BJ (cell line): ENCODE results near the gene GBA2. TPM values are rescaled to one million over a fixed set of nuclear protein-coding genes. Genes with fewer than 3 reads are reported as not detected.

Source experiments
- CTCF ChIA-PET: fragments of 350-600 bp; formaldehyde crosslinking; extraction: SDS; loops from one replicate; lab custom pipeline; 2021; ENCODE audit warnings: antibody characterized with exemption, inconsistent platforms; lab: Yijun Ruan, JAX
- POLR2A ChIA-PET: fragments of 300-600 bp; sonication (Branson Sonifier 250); formaldehyde crosslinking; extraction: SDS; loops from one replicate; lab custom pipeline; 2021; ENCODE audit warnings: antibody characterized with exemption; lab: Charles Lee
- DNase-seq: peaks from one replicate; pipeline ENCODE4 v3.0.0-alpha.2; 2011; ENCODE audit warnings: low read depth
- H3K27me3 ChIP-seq: 2 replicates; pipeline ENCODE4 v1.6.0; 2011; ENCODE audit warnings: low read length; ENCODE audit not compliant: control insufficient read depth, insufficient read depth
- H3K36me3 ChIP-seq: 2 replicates; pipeline ENCODE4 v1.5.1; 2011; ENCODE audit warnings: low read length; ENCODE audit not compliant: control insufficient read depth, insufficient read depth
- H3K4me3 ChIP-seq: 2 replicates; pipeline ENCODE4 v1.5.1; 2011; ENCODE audit warnings: low read depth, mild to moderate bottlenecking, control low read depth, low read length
- CTCF ChIP-seq: IDR thresholded peaks from 2 replicates; pipeline ENCODE4 v1.5.1; 2011; ENCODE audit warnings: low read depth, mild to moderate bottlenecking, control low read depth, inconsistent platforms, low read length, moderate library complexity; ENCODE audit not compliant: insufficient read depth
- polyA plus RNA-seq: library from polyadenylated mRNA; depleted of rRNA; stranded (reverse); fragments of >200 nt; gene quantifications from 2 replicates; pipeline ENCODE4 v1.2.3, GENCODE V29; 2011

GBA2 gene
- polyA plus RNA-seq, 1 experiment, result 44.1 TPM

- CTCF ChIA-PET, result interaction anchor here (1.0 to 16.4 kb wide), 3 partner anchors 8 to 19 kb away, joined by 5 to 177 read pairs (median 36); no protein-coding TSS in a partner anchor
- H3K4me3 ChIP-seq, result no peak overlapping the region
- POLR2A ChIA-PET, result no interaction called here
- no peak for TF ChIP-seq CTCF
- peaks cover 75% of the 10 kb centered on the region for H3K36me3 ChIP-seq
- DNase-seq, result no peak
- H3K27me3 ChIP-seq, result no peaks in the 10 kb centered on the region
Observed at GRCh38 chr9:35716230-35716629, 32.8 kb downstream of the GBA2 start.

DNA sequence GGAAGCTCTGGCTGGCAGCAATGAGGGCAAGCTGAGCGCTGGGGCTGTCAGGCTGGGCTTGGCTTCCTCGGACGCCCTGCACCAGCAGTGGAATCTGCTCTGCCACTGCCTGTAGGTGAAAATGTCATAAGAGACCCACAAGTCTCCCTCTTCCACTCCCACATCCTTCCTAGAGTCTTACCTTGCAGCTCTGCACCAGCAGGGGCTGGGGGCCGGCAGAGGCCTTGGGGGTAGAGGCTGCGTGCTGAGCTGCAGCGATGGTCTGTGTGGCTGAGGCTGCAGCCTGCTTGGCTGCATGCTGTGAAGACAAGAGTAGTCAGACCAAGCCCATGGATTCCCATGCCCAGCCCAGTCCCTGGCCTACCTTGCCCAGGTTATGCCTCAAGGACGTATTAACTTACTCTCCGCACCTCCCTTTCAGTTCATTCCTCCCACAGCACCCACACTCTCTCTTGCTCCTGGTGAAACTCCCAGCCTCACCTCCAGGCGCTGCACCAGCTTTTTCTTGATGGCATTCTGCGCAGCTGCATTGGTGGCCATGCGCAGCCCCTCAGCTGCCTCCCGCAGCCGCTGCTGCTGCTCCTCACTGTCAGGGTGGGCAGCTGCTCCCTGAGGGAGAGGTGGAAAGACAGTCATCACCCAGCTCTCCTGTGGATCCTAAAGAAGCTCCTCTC is 34.3 kb downstream of the GBA2 start:
- H3K36me3 ChIP-seq, result peaks cover 72% of the 10 kb centered on the region
- ChIA-PET CTCF (interaction anchor here (0.9 to 16.4 kb wide), 5 partner anchors 12 to 111 kb away, joined by 3 to 177 read pairs (median 3); no protein-coding TSS in a partner anchor), POLR2A (no interaction called here)
- no peak for DNase-seq
- no peak overlapping the region for H3K4me3 ChIP-seq
- TF ChIP-seq CTCF, result no peak
- no peaks in the 10 kb centered on the region for H3K27me3 ChIP-seq

GRCh38 chr9:35714123-35714522 is 34.9 kb downstream of the GBA2 start:
- no peak for TF ChIP-seq CTCF
- DNase-seq, result no peak
- ChIA-PET CTCF (interaction anchor here (0.9 to 16.4 kb wide), 5 partner anchors 13 to 111 kb away, joined by 3 to 177 read pairs (median 3); no protein-coding TSS in a partner anchor), POLR2A (no interaction called here)
- no peak overlapping the region for H3K4me3 ChIP-seq
- H3K27me3 ChIP-seq, result no peaks in the 10 kb centered on the region
- peaks cover 66% of the 10 kb centered on the region for H3K36me3 ChIP-seq

- no peak for DNase-seq
- H3K36me3 ChIP-seq, result peaks cover 61% of the 10 kb centered on the region
- TF ChIP-seq CTCF, result no peak
- CTCF ChIA-PET, result interaction anchor here (1.4 to 16.4 kb wide), 3 partner anchors 13 to 16 kb away, joined by 5 to 177 read pairs (median 36); no protein-coding TSS in a partner anchor
- POLR2A ChIA-PET, result no interaction called here
- no peak overlapping the region for H3K4me3 ChIP-seq
- H3K27me3 ChIP-seq, result no peaks in the 10 kb centered on the region
Observed at GRCh38 chr9:35713578-35713977, 35.5 kb downstream of the GBA2 start.

DNA sequence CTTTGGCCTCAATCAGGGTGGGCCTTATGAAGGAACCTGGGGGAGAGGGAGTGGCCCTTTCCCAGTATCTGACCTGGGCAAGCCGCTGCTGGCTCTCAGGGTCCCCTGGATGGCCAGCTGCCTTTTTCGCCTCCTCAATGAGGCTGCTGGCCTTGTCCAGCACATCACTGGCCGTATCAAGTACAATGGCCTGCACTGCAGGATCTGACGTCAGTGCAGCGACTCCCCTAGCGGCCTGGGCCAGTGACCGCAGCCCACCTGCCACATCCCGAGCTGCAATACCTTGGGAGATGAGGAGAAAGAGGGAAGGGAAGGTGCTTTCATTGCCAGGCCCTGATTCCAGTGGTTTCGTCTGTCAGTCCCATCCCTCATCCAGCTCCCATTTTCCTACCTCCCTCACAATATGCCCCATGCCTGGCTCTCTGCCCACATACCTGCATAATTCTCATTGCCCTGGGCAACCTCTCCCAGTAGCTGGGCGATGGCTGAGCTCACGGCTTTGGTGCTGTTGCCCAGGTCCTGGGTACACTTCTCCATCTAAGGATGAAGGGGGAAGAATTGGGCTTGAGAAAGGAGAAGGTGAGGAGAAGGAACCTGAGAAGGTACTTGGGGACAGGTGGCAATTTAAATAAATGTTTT is 36.1 kb downstream of the GBA2 start:
- Histone ChIP-seq H3K27me3 (no peaks in the 10 kb centered on the region), H3K4me3 (no peak overlapping the region), H3K36me3 (peaks cover 60% of the 10 kb centered on the region)
- POLR2A ChIA-PET, result no interaction called here
- no peak for DNase-seq
- CTCF ChIA-PET, result interaction anchor here (0.6 to 16.4 kb wide), 8 partner anchors 8 to 227 kb away, joined by 3 to 177 read pairs (median 3); no protein-coding TSS in a partner anchor
- TF ChIP-seq CTCF, result no peak
